Epithelial cell of proximal tubule (primary cell): ENCODE measurements around the gene PPP2R2B. TPM values are rescaled to one million over a fixed set of nuclear protein-coding genes. Genes with fewer than 3 reads are reported as not detected.

Experiments
- DNase-seq: peaks from one replicate; pipeline ENCODE4 v3.0.0-alpha.2; 2011; ENCODE audit warnings: low read depth
- H3K4me3 ChIP-seq: 2 replicates; pipeline ENCODE4 v1.5.1; 2011; ENCODE audit warnings: low read depth, mild to moderate bottlenecking, low read length
- CTCF ChIP-seq: conservative IDR thresholded peaks from 2 replicates; pipeline ENCODE4 v1.5.1; 2012; ENCODE audit warnings: low read depth, mild to moderate bottlenecking, low read length
- total RNA-seq: library from RNA; depleted of rRNA; stranded (reverse); fragments of >200 nt; gene quantifications from 2 replicates; pipeline ENCODE4 v1.2.3, GENCODE V29; 2015

PPP2R2B gene
- total RNA-seq, 1 donor from 2014 or later = 3.9 TPM

GRCh38 chr5:146630472-146630871, 248.1 kb downstream of the PPP2R2B start:
- no peak for DNase-seq
- H3K4me3 ChIP-seq = no peak overlapping the region
- TF ChIP-seq CTCF = no peak

DNA sequence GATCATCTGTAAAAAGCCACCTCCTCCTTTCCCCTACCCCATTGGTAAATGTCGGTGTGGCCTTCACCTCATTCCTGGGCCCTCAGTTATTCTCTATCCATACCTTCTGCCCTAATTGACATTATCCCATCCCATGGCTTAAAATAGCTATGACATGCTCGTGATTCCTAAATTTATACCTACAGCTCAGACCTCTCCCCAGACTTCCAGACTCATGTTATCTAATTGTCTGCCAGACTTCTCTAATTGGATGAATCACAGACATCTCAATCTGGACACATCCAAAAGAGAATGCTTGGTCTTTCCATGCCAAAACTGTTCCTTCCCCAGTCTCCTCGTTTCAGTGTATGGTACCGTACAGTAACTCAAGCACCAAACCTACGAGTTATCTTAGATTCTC, 249.6 kb downstream of the PPP2R2B start:
- H3K4me3 ChIP-seq = no peak overlapping the region
- DNase-seq = no peak
- no peak for TF ChIP-seq CTCF

DNA sequence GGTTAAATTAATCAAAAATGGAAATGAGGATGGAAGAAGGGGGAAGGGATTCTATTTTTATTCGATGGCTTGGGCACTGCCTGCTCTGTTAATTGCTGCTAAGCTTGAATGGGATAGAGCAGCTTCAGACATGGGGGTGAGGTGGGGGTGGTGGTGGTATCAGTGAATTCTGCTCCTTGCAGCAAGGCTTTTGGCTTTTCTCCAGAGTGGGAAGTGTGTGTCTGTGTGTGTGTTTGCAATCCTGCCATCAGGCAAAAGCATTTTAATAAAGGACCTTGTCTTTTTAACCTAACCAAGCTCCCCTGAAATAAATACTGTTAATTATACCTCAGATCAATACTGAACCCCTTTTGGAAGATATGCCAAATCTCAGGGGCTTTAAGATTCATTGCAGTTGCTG, 251.6 kb downstream of the PPP2R2B start:
- no peak for TF ChIP-seq CTCF
- H3K4me3 ChIP-seq = no peak overlapping the region
- DNase-seq = no peak

DNA sequence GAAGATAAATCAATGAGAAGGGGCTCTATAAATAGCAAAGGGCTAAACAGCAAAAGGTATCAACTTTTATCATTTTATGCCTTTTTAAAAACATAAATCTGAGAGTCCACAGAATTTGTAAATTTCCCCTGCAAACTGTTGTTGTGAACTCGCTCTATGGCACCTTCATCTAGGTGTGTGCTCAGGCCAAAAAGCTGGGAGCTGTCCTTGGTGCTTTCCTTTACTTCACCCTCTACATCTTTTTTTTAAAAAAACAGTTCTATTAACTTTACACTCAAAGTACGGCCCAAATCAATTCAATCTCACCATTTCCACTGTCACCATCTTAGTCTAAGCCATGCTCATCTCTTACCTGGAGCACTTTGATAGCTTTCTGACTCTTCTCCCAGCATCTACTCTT, 254.4 kb downstream of the PPP2R2B start:
- no peak for DNase-seq
- no peak for TF ChIP-seq CTCF
- no peak overlapping the region for H3K4me3 ChIP-seq

- DNase-seq = no peak
- TF ChIP-seq CTCF = no peak
- H3K4me3 ChIP-seq = no peak overlapping the region
Measured at GRCh38 chr5:146623666-146624065, 254.9 kb downstream of the PPP2R2B start.

GRCh38 chr5:146623009-146623408, 255.5 kb downstream of the PPP2R2B start:
- TF ChIP-seq CTCF = no peak
- no peak overlapping the region for H3K4me3 ChIP-seq
- no peak for DNase-seq

GRCh38 chr5:146622391-146622790, 256.2 kb downstream of the PPP2R2B start:
- no peak overlapping the region for H3K4me3 ChIP-seq
- TF ChIP-seq CTCF = peak; percentile 72
- no peak for DNase-seq
